H1 (cell line): ENCODE measurements around the gene HLA-DOB. TPM values are rescaled to one million over a fixed set of nuclear protein-coding genes. Genes with fewer than 3 reads are reported as not detected.

Source experiments
- EZH2 ChIP-seq: fragments of 200-600 bp; sonication (generic); IDR thresholded peaks from 2 replicates; pipeline ENCODE4 v1.7.1; 2012; ENCODE audit warnings: low read depth, mild to moderate bottlenecking, moderate library complexity, low read length, inconsistent platforms; ENCODE audit not compliant: severe bottlenecking
- SP1 ChIP-seq: IDR thresholded peaks from 2 replicates; pipeline ENCODE4 v1.6.1; 2011; ENCODE audit warnings: low read depth, low read length
- SRF ChIP-seq: IDR thresholded peaks from 2 replicates; pipeline ENCODE4 v1.6.1; 2011; ENCODE audit warnings: mild to moderate bottlenecking, low read depth, low read length, moderate library complexity
- polyA plus RNA-seq, 7 experiments: library from polyadenylated mRNA; depleted of rRNA in 3 of 7; stranded (reverse) in 5 of 7; unstranded in 2 of 7; fragments of >200 nt in 5 of 7; fragments of 200-250 nt in 2 of 7; gene quantifications; 1 replicate in 5 of 7; 2 replicates in 1 of 7; 4 replicates in 1 of 7; pipeline versions ENCODE4 v1.2.1 to v1.2.3, GENCODE V29; 2011 to 2013; ENCODE audit warnings: missing spikeins in 2 of 7, mixed read lengths in 2 of 7
- total RNA-seq: library from RNA; stranded (reverse); fragmentation: NEBNext Ultra II Directional; extraction: Animal tissue kit (Norgen Biotek cat#: 25700); gene quantifications from 2 replicates; pipeline ENCODE4 v1.2.1, GENCODE V29; 2021

HLA-DOB gene
- total and polyA plus RNA-seq, 2 of the 8 experiments (the other 6 are each of a cell fraction or from before 2014, with no cell fraction given) = 0.35 TPM; not detected in 1

- TF ChIP-seq SP1 = no peak
- no peak for TF ChIP-seq EZH2
- no peak for TF ChIP-seq SRF
Observed at GRCh38 chr6:32774426-32774825, 42.4 kb downstream of the HLA-DOB start (continued).
